ENCODE data around the gene DNAAF5.

The DNAAF5 gene

DNA sequence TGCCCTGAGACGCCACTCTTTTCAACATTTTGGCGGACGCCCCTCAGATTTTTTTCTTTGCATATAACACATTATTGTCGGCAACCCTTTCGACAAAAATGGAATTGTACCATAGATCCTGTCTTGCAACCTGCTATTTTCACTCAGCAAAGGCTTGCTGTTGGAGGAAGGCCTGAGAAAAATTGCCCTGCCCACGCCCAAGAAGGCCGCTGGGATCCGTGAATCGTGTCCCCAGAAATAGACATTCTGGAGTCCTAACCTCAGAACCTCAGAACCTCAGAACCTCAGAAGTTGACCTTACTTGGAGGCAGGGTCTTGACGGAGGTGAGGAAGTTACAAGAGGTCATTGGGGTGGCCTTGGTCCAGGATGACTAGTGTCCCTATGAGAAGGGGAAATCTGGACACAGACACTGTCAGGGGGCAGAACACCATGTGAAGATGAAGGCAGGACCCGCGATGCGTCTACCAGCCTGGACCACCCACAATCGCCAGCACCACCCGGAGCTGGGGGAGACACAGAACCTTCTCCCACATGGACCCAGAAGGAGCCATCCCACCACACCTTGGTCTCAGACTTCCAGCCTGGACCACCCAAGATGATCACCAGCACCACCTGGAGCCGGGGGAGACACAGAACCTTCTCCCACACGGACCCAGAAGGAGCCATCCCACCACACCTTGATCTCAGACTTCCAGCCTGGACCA is 19.1 kb upstream of the DNAAF5 start:
- H3K4me3 ChIP-seq (ENCODE audit: low read length): no peak overlapping the region
- DNase-seq (ENCODE audit: low read depth): no peak
- TF ChIP-seq, protein P1, sequence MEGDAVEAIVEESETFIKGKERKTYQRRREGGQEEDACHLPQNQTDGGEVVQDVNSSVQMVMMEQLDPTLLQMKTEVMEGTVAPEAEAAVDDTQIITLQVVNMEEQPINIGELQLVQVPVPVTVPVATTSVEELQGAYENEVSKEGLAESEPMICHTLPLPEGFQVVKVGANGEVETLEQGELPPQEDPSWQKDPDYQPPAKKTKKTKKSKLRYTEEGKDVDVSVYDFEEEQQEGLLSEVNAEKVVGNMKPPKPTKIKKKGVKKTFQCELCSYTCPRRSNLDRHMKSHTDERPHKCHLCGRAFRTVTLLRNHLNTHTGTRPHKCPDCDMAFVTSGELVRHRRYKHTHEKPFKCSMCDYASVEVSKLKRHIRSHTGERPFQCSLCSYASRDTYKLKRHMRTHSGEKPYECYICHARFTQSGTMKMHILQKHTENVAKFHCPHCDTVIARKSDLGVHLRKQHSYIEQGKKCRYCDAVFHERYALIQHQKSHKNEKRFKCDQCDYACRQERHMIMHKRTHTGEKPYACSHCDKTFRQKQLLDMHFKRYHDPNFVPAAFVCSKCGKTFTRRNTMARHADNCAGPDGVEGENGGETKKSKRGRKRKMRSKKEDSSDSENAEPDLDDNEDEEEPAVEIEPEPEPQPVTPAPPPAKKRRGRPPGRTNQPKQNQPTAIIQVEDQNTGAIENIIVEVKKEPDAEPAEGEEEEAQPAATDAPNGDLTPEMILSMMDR (conservative IDR thresholded peaks at IDR 0.05; ENCODE audit: low read length): no peak

DNA sequence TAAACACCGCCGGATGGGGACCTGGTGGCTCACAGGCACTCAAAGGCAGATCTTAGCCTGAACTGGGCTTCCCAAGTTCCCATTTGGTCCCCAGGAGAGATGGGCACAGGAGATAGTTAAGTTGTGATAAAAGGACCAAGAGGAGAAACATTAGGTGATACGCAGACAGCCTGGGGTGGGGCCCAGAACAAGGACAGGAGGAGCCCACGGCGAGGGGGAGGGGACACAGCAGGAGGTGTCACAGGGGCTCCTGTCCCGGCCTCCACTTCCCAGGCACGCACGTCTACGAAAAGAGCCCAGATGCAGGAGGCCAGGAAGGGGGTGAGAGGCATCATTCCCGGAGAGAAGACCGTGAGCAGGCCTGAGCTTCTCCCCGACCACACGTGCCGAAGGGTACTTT is 16.3 kb upstream of the DNAAF5 start:
- DNase-seq (ENCODE audit: low read depth): no peak
- TF ChIP-seq, protein P1 (conservative IDR thresholded peaks at IDR 0.05; ENCODE audit: low read length): no peak
- no peak overlapping the region for H3K4me3 ChIP-seq (ENCODE audit: low read length)

- H3K4me3 ChIP-seq (ENCODE audit: low read length): no peak overlapping the region; the same call in 1 of the 2 replicates
- DNase-seq (ENCODE audit: low read depth): no peak
Observed at GRCh38 chr7:711093-711921, 15.2 kb upstream of the DNAAF5 start.

DNA sequence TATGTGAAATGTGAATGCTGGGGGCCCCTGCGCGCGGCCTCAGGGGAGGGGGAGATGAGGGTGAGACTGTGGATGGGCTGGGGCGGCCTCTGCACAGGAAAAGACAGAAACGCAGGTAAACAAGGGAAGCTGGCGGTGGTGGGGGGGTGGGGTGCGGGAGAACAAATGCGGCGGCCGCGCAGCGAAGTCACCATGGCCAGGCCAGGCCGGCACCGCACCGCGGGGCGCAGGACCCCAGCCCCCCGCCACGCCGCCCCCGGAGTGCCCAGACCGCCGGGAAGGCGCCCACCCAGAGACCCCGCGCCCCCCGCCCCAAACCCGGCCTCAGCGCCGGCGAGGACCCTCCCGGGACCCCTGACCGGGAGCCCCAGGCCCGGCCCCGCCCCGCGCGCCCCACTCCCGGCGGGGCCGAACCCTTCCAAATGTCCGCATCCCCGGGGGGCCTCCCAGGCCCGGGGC is 14.5 kb upstream of the DNAAF5 start:
- TF ChIP-seq, protein P1 (conservative IDR thresholded peaks at IDR 0.05; ENCODE audit: low read length): no peak
- no peak for DNase-seq (ENCODE audit: low read depth)
- H3K4me3 ChIP-seq (ENCODE audit: low read length): no peak overlapping the region; the same call in 1 of the 2 replicates

More at GRCh38 chr7:711093-711921, 15.2 kb upstream of the DNAAF5 start:
- TF ChIP-seq, protein P1 (conservative IDR thresholded peaks at IDR 0.05; ENCODE audit: low read length): no peak

- H3K4me3 ChIP-seq (ENCODE audit: low read length): no peak overlapping the region; the same call in 1 of the 2 replicates
- TF ChIP-seq, protein P1 (conservative IDR thresholded peaks at IDR 0.05; ENCODE audit: low read length): no peak
- DNase-seq (ENCODE audit: low read depth): no peak
Observed at GRCh38 chr7:712381-713138, 13.9 kb upstream of the DNAAF5 start.

- no peak overlapping the region for H3K4me3 ChIP-seq (ENCODE audit: low read length)
Observed at GRCh38 chr7:713139-713457, 13.4 kb upstream of the DNAAF5 start.

More at GRCh38 chr7:713139-713457, 13.4 kb upstream of the DNAAF5 start:
- no peak for DNase-seq (ENCODE audit: low read depth)
- TF ChIP-seq, protein P1 (conservative IDR thresholded peaks at IDR 0.05; ENCODE audit: low read length): no peak

Data from AG10803 (cell line).